Smooth muscle cell (in vitro differentiated cells): ENCODE measurements around the gene CHST11. TPM values are rescaled to one million over a fixed set of nuclear protein-coding genes. Genes with fewer than 3 reads are reported as not detected.

Source experiments
- DNase-seq: peaks from one replicate; lab custom pipeline; 2025; ENCODE audit not compliant: unreplicated experiment; lab: John Stamatoyannopoulos, UW
- H2AFZ ChIP-seq: fragments of 200-600 bp; sonication (generic); 2 replicates; pipeline ENCODE4 v1.6.0; 2016; ENCODE audit warnings: antibody characterized with exemption, low read depth, mild to moderate bottlenecking
- H3F3A ChIP-seq: fragments of 200-600 bp; sonication (generic); 2 replicates; pipeline ENCODE4 v1.6.0; 2017; ENCODE audit warnings: antibody characterized with exemption, low read depth
- H3K27ac ChIP-seq: fragments of 200-600 bp; sonication (generic); 2 replicates; pipeline ENCODE4 v1.5.1; 2016; ENCODE audit warnings: low read depth, mild to moderate bottlenecking
- H3K27me3 ChIP-seq: fragments of 200-600 bp; sonication (generic); 2 replicates; pipeline ENCODE4 v1.6.1; 2016; ENCODE audit warnings: low read depth, mild to moderate bottlenecking
- H3K36me3 ChIP-seq: fragments of 200-600 bp; sonication (generic); 2 replicates; pipeline ENCODE4 v1.5.1; 2016; ENCODE audit warnings: low read depth
- H3K4me1 ChIP-seq: fragments of 200-600 bp; sonication (generic); 2 replicates; pipeline ENCODE4 v1.5.1; 2016; ENCODE audit warnings: low read depth
- H3K4me2 ChIP-seq: fragments of 200-600 bp; sonication (generic); 2 replicates; pipeline ENCODE4 v1.6.0; 2016; ENCODE audit warnings: mild to moderate bottlenecking
- H3K4me3 ChIP-seq: fragments of 200-600 bp; sonication (generic); 2 replicates; pipeline ENCODE4 v1.5.1; 2016; ENCODE audit warnings: mild to moderate bottlenecking
- H3K79me2 ChIP-seq: fragments of 200-600 bp; sonication (generic); 2 replicates; pipeline ENCODE4 v1.6.0; 2016; ENCODE audit warnings: low read depth, mild to moderate bottlenecking
- H3K9ac ChIP-seq: fragments of 200-600 bp; sonication (generic); 2 replicates; pipeline ENCODE4 v1.6.0; 2016; ENCODE audit warnings: low read depth
- H3K9me3 ChIP-seq: fragments of 200-600 bp; sonication (generic); replicated peaks from 2 replicates; pipeline ENCODE4 v1.5.1; 2016; ENCODE audit warnings: low read depth
- H4K20me1 ChIP-seq: fragments of 200-600 bp; sonication (generic); 2 replicates; pipeline ENCODE4 v1.6.0; 2016; ENCODE audit warnings: low read depth
- CTCF ChIP-seq: fragments of 200-600 bp; sonication (generic); IDR thresholded peaks from 2 replicates; pipeline ENCODE4 v1.5.1; 2017; ENCODE audit warnings: borderline replicate concordance, mild to moderate bottlenecking, antibody characterized with exemption; ENCODE audit not compliant: insufficient read depth, poor library complexity, severe bottlenecking
- WGBS: methylation state at CpG from one replicate; pipeline ENCODE4 v1.1.7; 2016; ENCODE audit warnings: low lambda C conversion rate; 5-methylcytosine and 5-hydroxymethylcytosine counted together
- polyA plus RNA-seq: library from polyadenylated mRNA; unstranded; fragments of >200 nt; fragmentation: Nextera tagmentation; extraction: Ambion mirVana; gene quantifications from 2 replicates; pipeline ENCODE4 v1.2.1, GENCODE V29; 2016
- total RNA-seq: library from RNA; depleted of rRNA; stranded (reverse); fragments of >200 nt; gene quantifications from 2 replicates; pipeline ENCODE4 v1.2.3, GENCODE V29; 2014

Gene CHST11
- total and polyA plus RNA-seq, 2 experiments from 2014 or later, result 6.9 to 10.2 TPM

GRCh38 chr12:104529130-104529874, 72.6 kb downstream of the CHST11 start:
- Histone ChIP-seq H2AFZ (no peak overlapping the region), H3K27me3 (no peaks in the 10 kb centered on the region), H3K79me2 (peaks cover 6% of the 10 kb centered on the region), H3K27ac (no peak overlapping the region), H3K9ac (no peak overlapping the region), H3K36me3 (no peaks in the 10 kb centered on the region), H3K4me2 (no peak overlapping the region), H3K4me3 (no peak overlapping the region), H3K4me1 (peaks cover 14% of the 10 kb centered on the region), H3F3A (no peaks in the 10 kb centered on the region), H4K20me1 (peaks cover 10% of the 10 kb centered on the region), H3K9me3 (no peaks in the 10 kb centered on the region)
- no peak for TF ChIP-seq CTCF
- DNase-seq, result no peak
- WGBS, result 75% methylated on average over 3 of the region's 3 CpGs

GRCh38 chr12:104532636-104533035, 75.9 kb downstream of the CHST11 start:
- no peak for TF ChIP-seq CTCF
- Histone ChIP-seq H3K27ac (no peak overlapping the region), H2AFZ (no peak overlapping the region), H3K27me3 (no peaks in the 10 kb centered on the region), H4K20me1 (peaks cover 21% of the 10 kb centered on the region), H3K9ac (no peak overlapping the region), H3K36me3 (no peaks in the 10 kb centered on the region), H3K9me3 (no peaks in the 10 kb centered on the region), H3K79me2 (no peaks in the 10 kb centered on the region), H3K4me1 (peaks cover 5% of the 10 kb centered on the region), H3K4me2 (no peak overlapping the region), H3F3A (no peaks in the 10 kb centered on the region), H3K4me3 (no peak overlapping the region)
- no peak for DNase-seq
- WGBS, result 98% methylated on average over 2 of the region's 2 CpGs

- no peak for DNase-seq
- Histone ChIP-seq H3K27ac (no peak overlapping the region), H4K20me1 (peaks cover 21% of the 10 kb centered on the region), H3K4me1 (peaks cover 5% of the 10 kb centered on the region), H3K4me3 (no peak overlapping the region), H2AFZ (no peak overlapping the region), H3K9me3 (no peaks in the 10 kb centered on the region), H3K79me2 (no peaks in the 10 kb centered on the region), H3K9ac (no peak overlapping the region), H3F3A (no peaks in the 10 kb centered on the region), H3K27me3 (no peaks in the 10 kb centered on the region), H3K36me3 (no peaks in the 10 kb centered on the region), H3K4me2 (no peak overlapping the region)
- TF ChIP-seq CTCF, result no peak
- WGBS, result 100% methylated on average over 2 of the region's 2 CpGs
Observed at GRCh38 chr12:104533134-104533533, 76.4 kb downstream of the CHST11 start.
